SU-DHL-6 (cell line): Measurements from ENCODE around the gene SLC7A6OS.

Source experiments
- H2AFZ ChIP-seq: fragments of 200-600 bp; sonication (generic); 2 replicates; pipeline ENCODE4 v1.6.1; 2014; ENCODE audit warnings: low read depth, mild to moderate bottlenecking, moderate library complexity, mixed read lengths, antibody characterized with exemption, low read length; ENCODE audit not compliant: severe bottlenecking
- H3F3A ChIP-seq: fragments of 200-600 bp; shearing (Covaris generic); 2 replicates; pipeline ENCODE4 v1.6.0; 2016; ENCODE audit warnings: antibody characterized with exemption, mild to moderate bottlenecking; ENCODE audit not compliant: insufficient read depth
- H3K27ac ChIP-seq: fragments of 200-600 bp; sonication (generic); 2 replicates; pipeline ENCODE4 v1.5.1; 2016; ENCODE audit warnings: low read depth, mild to moderate bottlenecking, low read length, moderate library complexity, mixed read lengths
- H3K27me3 ChIP-seq: fragments of 200-600 bp; sonication (generic), shearing (Covaris generic); 2 replicates; pipeline ENCODE4 v1.6.0; 2014; ENCODE audit warnings: mild to moderate bottlenecking, low read length
- H3K36me3 ChIP-seq: fragments of 200-600 bp; sonication (generic); 2 replicates; pipeline ENCODE4 v1.6.1; 2014; ENCODE audit warnings: mild to moderate bottlenecking, low read length, mixed read lengths
- H3K4me2 ChIP-seq: fragments of 300-600, 200-600 bp; shearing (Covaris generic), sonication (generic); 2 replicates; pipeline ENCODE4 v1.6.0; 2014; ENCODE audit warnings: low read length, low read depth, mild to moderate bottlenecking; ENCODE audit not compliant: poor library complexity, severe bottlenecking
- H3K4me3 ChIP-seq: fragments of 200-600 bp; sonication (generic); 2 replicates; pipeline ENCODE4 v1.5.1; 2014; ENCODE audit warnings: antibody characterized with exemption, low read length, mild to moderate bottlenecking, mixed read lengths; ENCODE audit not compliant: insufficient read depth, poor library complexity, severe bottlenecking
- H3K79me2 ChIP-seq: fragments of 200-600 bp; sonication (generic); 2 replicates; pipeline ENCODE4 v1.6.1; 2014; ENCODE audit warnings: mild to moderate bottlenecking, low read length, moderate library complexity; ENCODE audit not compliant: insufficient read depth
- H3K9ac ChIP-seq: fragments of 200-600 bp; sonication (generic); 2 replicates; pipeline ENCODE4 v1.7.0; 2014; ENCODE audit warnings: mild to moderate bottlenecking, low read length
- H3K9me2 ChIP-seq: fragments of 200-600 bp; sonication (generic); replicated peaks from 2 replicates; pipeline ENCODE4 v1.6.1; 2014; ENCODE audit warnings: low read length; ENCODE audit not compliant: insufficient read depth
- H3K9me3 ChIP-seq: fragments of 200-600 bp; sonication (generic); 2 replicates; pipeline ENCODE4 v1.6.1; 2014; ENCODE audit warnings: low read length, mixed read lengths; ENCODE audit not compliant: insufficient read depth
- H4K20me1 ChIP-seq: fragments of 200-600 bp; sonication (generic); 2 replicates; pipeline ENCODE4 v1.6.1; 2014; ENCODE audit warnings: low read depth, mild to moderate bottlenecking, antibody characterized with exemption, low read length, moderate library complexity, mixed read lengths
- EZH2phosphoT487 ChIP-seq: fragments of 200-600 bp; sonication (generic), shearing (Covaris generic); conservative IDR thresholded peaks from 2 replicates; pipeline ENCODE4 v1.6.1; 2018; ENCODE audit warnings: mild to moderate bottlenecking, antibody characterized with exemption, low read length, moderate library complexity, mixed read lengths
- TF ChIP-seq, protein P1 (sequence below): fragments of 200-600 bp; sonication (generic); IDR thresholded peaks from one replicate; pipeline ENCODE4 v1.5.1; 2017; ENCODE audit warnings: antibody characterized with exemption, mild to moderate bottlenecking, low read length, moderate library complexity; ENCODE audit not compliant: insufficient read depth, poor library complexity, severe bottlenecking

SLC7A6OS gene

DNA sequence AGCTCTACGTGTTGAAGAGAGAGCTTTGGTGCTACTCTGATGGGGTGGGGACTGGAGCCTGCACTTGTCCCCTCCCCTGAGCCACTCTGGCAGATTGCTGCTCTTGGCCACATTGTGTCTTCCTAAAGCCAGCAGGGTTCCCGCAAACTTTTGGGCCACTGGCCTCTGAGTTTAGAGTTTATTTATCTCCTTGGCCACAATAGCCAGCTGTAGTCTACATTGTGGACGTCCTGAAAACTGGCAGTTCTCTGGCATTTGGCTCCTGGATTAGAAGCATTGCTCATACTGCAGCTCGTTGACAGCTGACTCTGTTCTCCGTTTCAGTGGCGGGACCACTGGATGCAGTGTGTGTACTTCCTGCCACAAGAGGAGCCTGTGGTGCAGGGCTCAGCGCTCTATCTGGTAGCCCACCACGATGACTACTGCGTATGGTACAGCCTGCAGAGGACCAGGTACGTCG is 34.6 kb upstream of the SLC7A6OS start:
- Histone ChIP-seq H3F3A (no peaks in the 10 kb centered on the region), H3K4me2 (no peak overlapping the region), H3K4me3 (no peak overlapping the region), H4K20me1 (no peaks in the 10 kb centered on the region), H3K79me2 (no peaks in the 10 kb centered on the region), H3K9ac (no peak overlapping the region), H3K36me3 (peaks cover 6% of the 10 kb centered on the region; the same call in 1 of the 2 replicates), H3K9me2 (no peaks in the 10 kb centered on the region), H3K27me3 (no peaks in the 10 kb centered on the region), H2AFZ (no peak overlapping the region), H3K9me3 (no peaks in the 10 kb centered on the region), H3K27ac (no peak overlapping the region)
- no peak for TF ChIP-seq EZH2phosphoT487
- TF ChIP-seq, protein P1, sequence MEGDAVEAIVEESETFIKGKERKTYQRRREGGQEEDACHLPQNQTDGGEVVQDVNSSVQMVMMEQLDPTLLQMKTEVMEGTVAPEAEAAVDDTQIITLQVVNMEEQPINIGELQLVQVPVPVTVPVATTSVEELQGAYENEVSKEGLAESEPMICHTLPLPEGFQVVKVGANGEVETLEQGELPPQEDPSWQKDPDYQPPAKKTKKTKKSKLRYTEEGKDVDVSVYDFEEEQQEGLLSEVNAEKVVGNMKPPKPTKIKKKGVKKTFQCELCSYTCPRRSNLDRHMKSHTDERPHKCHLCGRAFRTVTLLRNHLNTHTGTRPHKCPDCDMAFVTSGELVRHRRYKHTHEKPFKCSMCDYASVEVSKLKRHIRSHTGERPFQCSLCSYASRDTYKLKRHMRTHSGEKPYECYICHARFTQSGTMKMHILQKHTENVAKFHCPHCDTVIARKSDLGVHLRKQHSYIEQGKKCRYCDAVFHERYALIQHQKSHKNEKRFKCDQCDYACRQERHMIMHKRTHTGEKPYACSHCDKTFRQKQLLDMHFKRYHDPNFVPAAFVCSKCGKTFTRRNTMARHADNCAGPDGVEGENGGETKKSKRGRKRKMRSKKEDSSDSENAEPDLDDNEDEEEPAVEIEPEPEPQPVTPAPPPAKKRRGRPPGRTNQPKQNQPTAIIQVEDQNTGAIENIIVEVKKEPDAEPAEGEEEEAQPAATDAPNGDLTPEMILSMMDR: no peak

DNA sequence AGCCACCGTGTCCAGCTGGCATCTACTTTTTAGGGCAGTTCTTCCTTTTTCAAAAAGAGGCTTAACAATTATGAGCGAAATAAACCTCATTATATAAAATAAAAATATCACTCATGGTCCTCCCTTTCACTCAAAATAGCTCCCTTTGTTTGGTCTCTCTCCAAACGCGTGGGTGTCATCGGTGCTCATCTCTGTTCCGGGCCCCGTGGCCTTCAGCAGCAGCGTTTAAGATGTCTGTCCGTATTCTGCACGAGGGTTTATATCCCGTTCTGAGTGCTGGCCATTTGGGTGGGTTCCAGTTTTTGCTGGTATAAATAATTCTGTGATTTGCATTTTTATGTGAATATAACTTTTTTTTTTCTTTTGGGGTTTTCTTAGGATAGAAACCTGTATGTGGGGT is 33.5 kb upstream of the SLC7A6OS start:
- H3K79me2 ChIP-seq: no peaks in the 10 kb centered on the region
- no peaks in the 10 kb centered on the region for H3K27me3 ChIP-seq
- no peak overlapping the region for H3K4me2 ChIP-seq
- no peaks in the 10 kb centered on the region for H3F3A ChIP-seq
- H3K9me2 ChIP-seq: no peaks in the 10 kb centered on the region
- no peaks in the 10 kb centered on the region for H4K20me1 ChIP-seq
- no peaks in the 10 kb centered on the region for H3K9me3 ChIP-seq
- H3K9ac ChIP-seq: no peak overlapping the region
- H3K36me3 ChIP-seq: peaks cover 6% of the 10 kb centered on the region; the same call in 1 of the 2 replicates
- H3K27ac ChIP-seq: no peak overlapping the region
- TF ChIP-seq EZH2phosphoT487: no peak
- TF ChIP-seq, protein P1: no peak
- H2AFZ ChIP-seq: no peak overlapping the region
- H3K4me3 ChIP-seq: no peak overlapping the region

DNA sequence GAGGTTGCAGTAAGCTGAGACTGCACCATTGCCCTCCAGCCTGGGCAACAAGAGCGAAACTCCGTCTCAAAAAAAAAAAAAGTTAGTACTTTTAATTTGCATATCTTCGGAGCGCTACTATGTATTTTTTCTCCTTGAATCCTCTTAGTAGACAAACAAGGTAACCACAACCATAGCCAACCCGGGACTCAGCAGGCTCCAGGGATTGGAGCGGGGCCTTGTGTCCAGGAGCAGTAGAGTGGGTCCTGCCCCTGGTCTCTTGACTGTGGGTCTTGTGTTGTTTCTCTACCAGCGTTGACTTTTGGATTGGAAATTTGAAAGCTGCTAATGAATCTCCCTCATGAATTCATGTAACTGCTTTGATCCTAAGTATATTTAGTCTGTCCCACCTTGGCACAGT is 32.4 kb upstream of the SLC7A6OS start:
- Histone ChIP-seq H3K27ac (no peak overlapping the region), H3K9me3 (no peaks in the 10 kb centered on the region), H3K9me2 (no peaks in the 10 kb centered on the region), H3K4me3 (no peak overlapping the region), H3K9ac (no peak overlapping the region), H3F3A (no peaks in the 10 kb centered on the region), H3K36me3 (peaks cover 4% of the 10 kb centered on the region; the same call in 1 of the 2 replicates), H3K79me2 (no peaks in the 10 kb centered on the region), H3K27me3 (no peaks in the 10 kb centered on the region), H4K20me1 (no peaks in the 10 kb centered on the region), H2AFZ (no peak overlapping the region), H3K4me2 (no peak overlapping the region)
- TF ChIP-seq, protein P1: no peak

DNA sequence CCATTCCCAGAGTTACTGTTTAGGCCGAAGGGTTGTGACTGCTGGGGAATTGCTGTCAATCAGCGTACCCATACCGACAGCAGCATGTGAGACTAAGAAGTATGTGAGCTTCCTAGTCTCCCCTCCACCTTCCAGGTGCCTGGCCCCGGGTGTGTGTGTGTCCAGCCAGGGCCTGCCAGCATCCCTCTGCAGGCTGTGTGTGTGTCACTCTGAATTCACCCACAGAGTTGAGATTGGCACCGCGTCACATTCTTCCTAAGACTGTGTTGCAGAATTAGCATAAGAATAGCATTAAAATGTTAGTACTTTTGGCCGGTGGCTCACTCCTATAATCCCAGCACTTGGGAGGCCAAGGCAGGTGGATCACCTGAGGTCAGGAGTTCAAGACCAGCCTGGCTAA is 31.9 kb upstream of the SLC7A6OS start:
- H3K9me3 ChIP-seq: no peaks in the 10 kb centered on the region
- H3K79me2 ChIP-seq: no peaks in the 10 kb centered on the region
- H2AFZ ChIP-seq: no peak overlapping the region
- no peaks in the 10 kb centered on the region for H3K9me2 ChIP-seq
- no peak overlapping the region for H3K4me2 ChIP-seq
- peaks cover 3% of the 10 kb centered on the region; the same call in 1 of the 2 replicates for H3K36me3 ChIP-seq
- no peak overlapping the region for H3K9ac ChIP-seq
- TF ChIP-seq EZH2phosphoT487: no peak
- TF ChIP-seq, protein P1: no peak
- no peaks in the 10 kb centered on the region for H3K27me3 ChIP-seq
- no peaks in the 10 kb centered on the region for H3F3A ChIP-seq
- no peak overlapping the region for H3K4me3 ChIP-seq
- no peaks in the 10 kb centered on the region for H4K20me1 ChIP-seq
- H3K27ac ChIP-seq: no peak overlapping the region
